Ammon's horn (tissue), 1 donor: ENCODE data around the gene WWP2.
"Not testable (repeated sequence)": the region's sequence is repeated elsewhere in the genome, so short reads cannot be mapped to it uniquely, and the experiment has no call there.

Experiments
- DNase-seq: peaks from one replicate; pipeline ENCODE4 v3.0.0-alpha.2; 2016; ENCODE audit warnings: low spot score

WWP2 gene

DNA sequence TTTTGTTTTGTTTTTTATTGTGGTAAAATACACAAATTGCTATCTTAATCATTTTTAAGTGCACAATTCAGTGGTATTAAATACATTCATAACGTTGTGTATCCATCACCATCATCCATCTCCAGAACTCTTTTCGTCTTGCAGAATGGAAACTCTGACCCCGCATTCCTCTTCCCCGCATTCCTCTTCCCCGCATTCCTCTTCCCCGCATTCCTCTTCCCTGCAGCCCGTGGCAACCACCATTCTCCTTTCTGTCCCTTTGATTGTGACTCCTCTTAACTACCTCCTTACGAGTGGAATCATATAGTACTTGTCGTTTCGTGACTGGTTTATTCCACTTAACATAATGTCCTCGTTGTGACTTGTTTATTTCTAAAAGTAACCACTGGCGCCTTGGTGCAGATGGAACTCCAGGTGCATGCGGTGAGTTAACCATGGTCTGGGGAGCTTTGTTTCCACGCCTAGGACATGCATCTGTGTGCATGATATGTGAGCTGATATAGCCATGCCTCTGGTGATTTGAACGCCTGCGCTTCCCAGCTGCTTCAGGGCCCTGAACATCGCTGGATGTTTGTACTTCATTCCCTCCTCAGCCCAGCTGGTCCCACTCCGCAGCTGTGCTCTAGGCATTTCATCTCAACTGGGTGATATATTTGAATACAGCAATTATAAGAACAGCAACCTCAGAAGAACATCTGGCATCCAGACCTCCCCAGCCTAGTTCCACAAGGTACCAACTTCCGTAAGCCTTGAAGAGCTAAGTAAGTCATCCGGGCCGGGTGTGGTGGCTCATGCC is 181.3 kb downstream of the WWP2 start:
- not testable (repeated sequence) for DNase-seq

DNA sequence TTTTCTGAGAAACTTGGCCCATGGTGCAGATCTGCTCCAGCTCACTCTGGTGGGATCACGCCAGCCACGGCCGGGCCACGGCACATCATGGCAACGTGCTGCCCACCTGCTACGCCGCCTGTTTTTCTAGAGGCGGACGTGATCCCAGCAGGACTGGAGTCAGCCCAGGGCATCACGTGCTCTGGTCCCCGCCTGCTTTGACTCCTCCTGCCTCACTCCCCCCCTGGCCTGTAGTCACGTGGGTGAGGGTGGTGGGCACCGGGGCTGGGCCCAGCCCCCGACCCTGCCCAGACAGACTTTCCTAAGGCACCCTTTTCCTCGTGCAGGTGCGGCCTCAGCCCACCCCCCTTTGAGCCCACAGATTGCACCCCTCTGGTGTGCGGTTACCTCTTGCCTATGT is 188.3 kb downstream of the WWP2 start:
- not testable (repeated sequence) for DNase-seq

DNA sequence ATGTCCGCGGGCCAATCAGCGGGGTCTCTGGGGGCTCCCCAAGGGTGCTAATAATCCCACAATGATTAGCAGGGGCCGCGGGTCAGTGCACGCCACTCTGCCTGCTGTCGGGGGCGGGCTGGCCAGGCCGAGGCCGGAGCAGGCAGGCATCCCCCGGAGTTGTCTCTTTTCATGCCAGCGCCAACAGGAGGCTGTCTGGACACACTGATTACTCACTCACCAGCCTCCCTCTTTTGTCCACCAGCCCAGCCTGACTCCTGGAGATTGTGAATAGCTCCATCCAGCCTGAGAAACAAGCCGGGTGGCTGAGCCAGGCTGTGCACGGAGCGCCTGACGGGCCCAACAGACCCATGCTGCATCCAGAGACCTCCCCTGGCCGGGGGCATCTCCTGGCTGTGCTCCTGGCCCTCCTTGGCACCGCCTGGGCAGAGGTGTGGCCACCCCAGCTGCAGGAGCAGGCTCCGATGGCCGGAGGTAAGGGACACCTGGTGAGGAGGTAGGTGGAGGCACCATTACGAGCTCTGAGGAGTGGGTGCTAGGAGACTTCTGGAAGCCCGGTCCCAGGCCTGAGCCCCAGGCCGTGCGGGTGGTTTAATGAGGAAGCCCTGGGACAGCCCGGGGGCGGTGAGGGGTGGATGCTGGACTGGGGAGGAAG is 189.0 kb downstream of the WWP2 start, which contains the start of gene CLEC18A:
Gene CLEC18A, plus strand, starts transcription at position 318 of the 655 bp plus-strand sequence. Its CDS starts 33 bp downstream, at position 351.
- not testable (repeated sequence) for DNase-seq

- not testable (repeated sequence) for DNase-seq
Observed at GRCh38 chr16:69951672-69952031, 189.5 kb downstream of the WWP2 start.

GRCh38 chr16:69952116-69952515 is 190.0 kb downstream of the WWP2 start:
- not testable (repeated sequence) for DNase-seq

- not testable (repeated sequence) for DNase-seq
Observed at GRCh38 chr16:69952572-69953355, 190.6 kb downstream of the WWP2 start.

GRCh38 chr16:69954241-69954640 is 192.1 kb downstream of the WWP2 start:
- not testable (repeated sequence) for DNase-seq

DNA sequence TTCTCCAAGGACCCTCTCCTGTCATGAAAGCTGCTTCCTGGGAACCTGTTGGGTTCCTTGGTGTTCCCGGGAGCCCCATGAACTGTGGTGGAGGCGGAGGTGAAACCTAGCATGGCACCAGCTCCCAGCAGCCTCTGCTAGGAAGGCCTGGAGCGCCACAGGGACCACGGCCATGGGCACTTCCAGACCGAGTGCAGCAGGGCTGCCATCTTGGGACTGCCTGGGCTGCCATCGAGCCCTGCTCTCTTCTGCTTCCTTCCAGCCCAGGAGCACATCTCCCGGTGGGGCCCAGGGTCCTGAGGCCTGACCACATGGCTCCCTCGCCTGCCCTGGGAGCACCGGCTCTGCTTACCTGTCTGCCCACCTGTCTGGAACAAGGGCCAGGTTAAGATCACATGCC is 201.2 kb downstream of the WWP2 start:
- DNase-seq, result not testable (repeated sequence)

DNA sequence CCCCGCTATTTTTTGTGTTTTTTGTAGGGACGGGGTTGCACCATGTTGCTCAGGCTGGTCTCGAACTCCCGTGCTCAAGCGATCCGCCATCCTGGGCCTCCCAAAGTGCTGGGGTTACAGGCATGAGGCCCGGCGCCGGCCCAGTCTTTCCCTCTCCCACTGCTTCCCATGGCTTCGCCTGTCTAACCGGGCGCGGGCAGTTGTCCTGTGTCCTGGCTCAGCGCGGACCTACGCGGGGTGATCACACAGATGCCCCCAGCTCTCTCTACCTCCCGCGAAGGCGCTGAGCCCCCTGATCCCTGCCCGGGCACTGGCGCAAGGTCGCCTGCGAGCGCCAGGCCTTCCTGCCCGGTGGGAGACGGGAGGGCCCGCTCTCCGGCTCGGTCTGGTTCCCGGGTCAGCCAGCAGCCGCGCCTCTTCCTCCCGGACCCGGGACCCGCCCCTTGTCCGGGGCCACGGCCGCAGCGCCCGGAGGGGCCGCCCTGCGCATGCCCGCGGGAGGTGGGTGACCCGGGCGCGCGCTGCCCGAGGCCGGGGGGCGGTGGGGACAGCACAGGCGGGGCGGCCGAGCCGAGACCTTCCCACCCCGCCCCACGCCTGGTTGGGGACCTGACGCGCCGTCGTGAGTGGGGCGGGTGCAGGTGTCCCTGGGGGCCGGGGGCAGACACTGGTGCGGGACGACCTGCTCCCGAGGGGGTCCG is 203.0 kb downstream of the WWP2 start:
- not testable (repeated sequence) for DNase-seq

DNA sequence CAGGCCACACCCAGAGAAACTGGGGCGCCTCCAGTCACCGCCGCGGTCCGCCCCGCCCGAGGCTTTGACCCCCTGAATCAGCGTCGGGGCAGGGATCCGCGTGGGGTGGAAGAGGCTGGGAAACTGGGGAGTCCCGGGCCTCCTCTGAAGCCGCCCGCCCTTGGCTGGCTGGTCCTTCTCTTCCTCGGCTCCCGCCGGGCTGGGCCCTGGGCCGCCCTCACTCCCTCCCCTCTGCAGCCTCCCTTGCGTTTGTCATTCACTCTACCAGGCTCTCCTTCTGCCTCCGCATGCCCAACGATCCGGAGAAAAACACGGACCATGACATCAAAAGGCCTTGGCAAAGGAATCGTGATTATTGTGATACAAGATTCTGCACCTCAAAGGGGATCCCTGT is 203.5 kb downstream of the WWP2 start:
- DNase-seq, result not testable (repeated sequence)

GRCh38 chr16:69967688-69968087 is 205.6 kb downstream of the WWP2 start:
- not testable (repeated sequence) for DNase-seq

GRCh38 chr16:69968125-69968524 is 206.0 kb downstream of the WWP2 start:
- not testable (repeated sequence) for DNase-seq

DNA sequence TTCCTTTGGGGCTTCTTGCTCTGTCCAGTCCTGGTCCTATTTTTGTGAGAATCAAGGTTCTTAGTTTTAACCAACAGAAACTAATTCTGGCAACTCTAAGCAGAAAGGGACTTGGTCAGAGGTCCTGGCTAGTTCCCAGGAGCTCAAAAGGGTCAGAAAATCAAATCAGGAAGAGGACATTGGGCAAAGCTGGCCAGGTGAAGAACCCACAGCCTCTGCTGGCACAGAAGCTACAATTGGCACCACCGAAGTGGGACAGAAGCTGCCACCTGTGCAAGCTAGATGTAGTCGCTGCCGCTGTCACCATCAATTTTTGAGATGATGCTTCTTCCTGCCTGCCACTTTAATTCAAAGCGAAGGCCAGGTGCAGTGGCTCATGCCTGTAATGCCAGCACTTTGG is 207.5 kb downstream of the WWP2 start:
- not testable (repeated sequence) for DNase-seq

- DNase-seq, result not testable (repeated sequence)
Observed at GRCh38 chr16:69972120-69972519, 210.0 kb downstream of the WWP2 start.

GRCh38 chr16:69972935-69973334 is 210.8 kb downstream of the WWP2 start:
- DNase-seq, result not testable (repeated sequence)

GRCh38 chr16:69985196-69985595 is 223.1 kb downstream of the WWP2 start:
- DNase-seq, result not testable (repeated sequence)
